ENCODE results near the gene CNOT4.

CNOT4 gene

DNA sequence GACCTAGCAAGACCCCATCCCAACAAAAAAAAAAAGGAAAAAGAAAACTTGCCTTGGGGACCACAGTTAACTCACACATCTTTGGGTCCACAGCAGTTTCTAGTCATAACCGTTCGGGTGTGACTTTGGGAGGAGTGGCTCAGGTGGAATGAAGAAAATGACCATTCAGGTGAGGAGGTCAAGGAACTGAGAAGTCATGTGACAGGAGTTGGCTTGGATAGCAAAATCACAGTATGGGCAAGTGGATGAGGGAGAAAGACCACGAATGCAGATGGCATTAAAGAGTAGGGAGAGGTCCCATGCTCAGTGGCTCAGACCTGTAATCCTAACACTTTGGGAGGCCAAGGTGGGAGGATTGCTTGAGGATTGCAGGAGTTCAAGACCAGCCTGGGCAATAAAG, 17.1 kb upstream of the CNOT4 start:
- no peak overlapping the region for H3K4me3 ChIP-seq (ENCODE audit: low read depth, low read length)
- TF ChIP-seq, protein P1, sequence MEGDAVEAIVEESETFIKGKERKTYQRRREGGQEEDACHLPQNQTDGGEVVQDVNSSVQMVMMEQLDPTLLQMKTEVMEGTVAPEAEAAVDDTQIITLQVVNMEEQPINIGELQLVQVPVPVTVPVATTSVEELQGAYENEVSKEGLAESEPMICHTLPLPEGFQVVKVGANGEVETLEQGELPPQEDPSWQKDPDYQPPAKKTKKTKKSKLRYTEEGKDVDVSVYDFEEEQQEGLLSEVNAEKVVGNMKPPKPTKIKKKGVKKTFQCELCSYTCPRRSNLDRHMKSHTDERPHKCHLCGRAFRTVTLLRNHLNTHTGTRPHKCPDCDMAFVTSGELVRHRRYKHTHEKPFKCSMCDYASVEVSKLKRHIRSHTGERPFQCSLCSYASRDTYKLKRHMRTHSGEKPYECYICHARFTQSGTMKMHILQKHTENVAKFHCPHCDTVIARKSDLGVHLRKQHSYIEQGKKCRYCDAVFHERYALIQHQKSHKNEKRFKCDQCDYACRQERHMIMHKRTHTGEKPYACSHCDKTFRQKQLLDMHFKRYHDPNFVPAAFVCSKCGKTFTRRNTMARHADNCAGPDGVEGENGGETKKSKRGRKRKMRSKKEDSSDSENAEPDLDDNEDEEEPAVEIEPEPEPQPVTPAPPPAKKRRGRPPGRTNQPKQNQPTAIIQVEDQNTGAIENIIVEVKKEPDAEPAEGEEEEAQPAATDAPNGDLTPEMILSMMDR (IDR thresholded peaks at IDR 0.05; ENCODE audit: borderline replicate concordance, insufficient read depth, low read depth, low read length) = no peak

DNA sequence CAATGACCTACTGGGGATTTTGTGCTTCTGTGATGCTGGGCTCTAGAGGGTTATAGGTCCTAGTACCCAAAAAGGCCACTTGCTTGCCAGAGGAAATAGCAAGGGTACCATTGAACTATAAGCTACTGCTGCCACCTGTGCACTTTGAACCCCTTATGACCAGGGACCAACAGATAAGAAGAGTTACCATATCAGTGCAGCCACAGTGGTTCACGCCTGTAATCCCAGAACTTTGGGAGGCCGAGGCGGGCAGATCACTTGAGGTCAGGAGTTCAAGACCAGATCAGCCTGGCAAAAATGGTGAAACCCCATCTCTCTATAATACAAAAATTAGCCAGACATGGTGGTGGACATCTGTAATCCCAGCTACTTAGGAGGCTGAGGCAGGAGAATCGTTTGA, 15.5 kb upstream of the CNOT4 start:
- TF ChIP-seq, protein P1 (IDR thresholded peaks at IDR 0.05; ENCODE audit: borderline replicate concordance, insufficient read depth, low read depth, low read length) = no peak
- H3K4me3 ChIP-seq (ENCODE audit: low read depth, low read length) = no peak overlapping the region

DNA sequence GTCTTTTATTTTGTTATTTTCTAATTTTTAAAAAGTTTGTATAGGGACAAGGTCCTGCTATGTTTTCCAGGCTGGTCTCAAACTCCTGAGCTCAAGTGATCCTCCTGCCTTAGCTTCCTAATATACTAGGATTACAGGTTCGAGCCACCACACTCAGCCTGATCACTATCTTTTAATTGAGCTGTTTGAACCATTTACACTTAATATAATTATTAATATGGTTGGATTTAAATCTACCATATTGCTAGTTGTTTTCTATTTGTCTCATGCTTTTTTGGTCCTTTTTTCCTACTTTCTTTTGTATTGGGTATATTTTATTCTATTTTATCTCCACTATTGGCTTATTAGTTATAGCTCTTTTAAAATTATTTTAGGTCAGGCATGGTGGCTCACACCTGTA, 13.2 kb upstream of the CNOT4 start:
- no peak overlapping the region for H3K4me3 ChIP-seq (ENCODE audit: low read depth, low read length)
- TF ChIP-seq, protein P1 (IDR thresholded peaks at IDR 0.05; ENCODE audit: borderline replicate concordance, insufficient read depth, low read depth, low read length) = no peak

DNA sequence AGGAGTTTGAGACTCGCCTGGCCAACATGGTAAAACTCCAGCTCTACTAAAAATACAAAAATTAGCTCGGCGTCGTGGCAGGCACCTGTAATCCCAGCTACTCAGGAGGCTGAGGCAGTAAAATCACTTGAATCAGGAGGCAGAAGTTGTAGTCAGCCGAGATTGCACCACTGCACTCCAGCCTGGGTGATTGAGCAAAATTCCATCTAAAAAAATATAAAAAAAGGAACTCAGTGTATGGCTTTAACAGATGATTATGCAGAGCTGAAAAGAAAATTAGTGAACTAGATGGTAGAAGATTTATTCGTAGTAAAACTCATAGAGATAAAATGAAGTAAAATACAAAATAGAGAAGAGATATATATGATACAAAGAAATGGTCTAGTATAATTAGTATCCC, 12.6 kb upstream of the CNOT4 start:
- TF ChIP-seq, protein P1 (IDR thresholded peaks at IDR 0.05; ENCODE audit: borderline replicate concordance, insufficient read depth, low read depth, low read length) = no peak
- no peak overlapping the region for H3K4me3 ChIP-seq (ENCODE audit: low read depth, low read length)

DNA sequence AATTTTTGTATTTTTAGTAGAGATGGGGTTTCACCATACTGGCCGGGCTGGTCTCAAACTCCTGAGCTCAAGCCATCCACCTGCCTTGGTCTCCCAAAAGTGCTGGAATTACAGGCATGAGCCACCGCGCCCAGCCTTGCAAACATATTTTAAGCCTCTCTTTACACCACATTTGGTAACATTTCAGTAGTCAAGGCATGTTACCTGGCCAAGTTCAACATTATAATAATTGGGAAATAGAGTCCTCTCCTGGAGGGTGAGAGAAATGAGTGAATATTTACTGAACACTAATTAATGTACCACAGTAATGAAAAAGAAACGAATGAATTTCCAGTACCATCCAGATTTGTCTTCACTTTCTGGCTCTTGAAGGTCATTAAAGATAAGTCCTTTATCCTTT, 10.0 kb upstream of the CNOT4 start:
- TF ChIP-seq, protein P1 (IDR thresholded peaks at IDR 0.05; ENCODE audit: borderline replicate concordance, insufficient read depth, low read depth, low read length) = no peak
- H3K4me3 ChIP-seq (ENCODE audit: low read depth, low read length) = no peak overlapping the region

DNA sequence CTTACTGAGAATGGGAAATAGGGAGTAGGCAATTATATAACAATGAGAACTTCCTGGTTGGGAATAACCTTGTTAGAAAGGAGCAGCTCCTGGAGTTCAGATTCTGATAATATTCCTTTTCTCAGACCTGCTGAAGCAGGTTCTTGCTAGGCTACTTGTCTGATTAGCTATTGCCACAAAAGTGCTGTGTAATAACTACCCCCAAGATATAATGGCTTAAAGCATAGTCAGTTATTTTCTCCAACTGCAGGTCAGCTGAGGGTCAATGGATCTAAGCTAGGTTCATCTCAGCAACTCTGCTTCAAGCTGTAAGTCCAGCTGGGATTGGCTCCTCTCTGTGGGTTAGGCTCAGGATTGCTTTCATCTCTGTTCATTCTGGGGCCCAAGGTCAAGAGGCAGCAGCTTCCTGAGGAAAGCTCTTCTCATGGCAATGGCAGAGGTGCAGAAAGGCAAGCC, 9.4 kb upstream of the CNOT4 start:
- no peak overlapping the region for H3K4me3 ChIP-seq (ENCODE audit: low read depth, low read length)
- TF ChIP-seq, protein P1 (IDR thresholded peaks at IDR 0.05; ENCODE audit: borderline replicate concordance, insufficient read depth, low read depth, low read length) = no peak

DNA sequence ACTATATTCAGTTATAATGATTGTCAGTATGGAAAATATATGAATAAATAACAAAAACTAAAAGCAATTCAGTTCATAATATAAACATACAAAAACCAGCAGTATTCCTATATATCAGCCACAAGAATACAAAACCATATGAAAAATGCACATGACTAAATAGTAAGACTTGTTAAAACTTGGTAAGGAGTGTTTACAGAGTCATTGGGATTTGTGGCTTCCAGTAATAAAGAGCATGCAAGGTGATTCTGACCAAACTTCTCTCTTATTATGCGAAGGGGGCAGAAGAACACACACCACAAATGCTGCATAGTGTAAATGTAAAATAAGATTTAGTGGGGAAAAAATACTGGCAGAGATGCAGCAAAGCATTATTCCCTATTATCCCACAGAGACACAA, 8.8 kb upstream of the CNOT4 start:
- no peak overlapping the region for H3K4me3 ChIP-seq (ENCODE audit: low read depth, low read length)
- TF ChIP-seq, protein P1 (IDR thresholded peaks at IDR 0.05; ENCODE audit: borderline replicate concordance, insufficient read depth, low read depth, low read length) = no peak
